Measurements from ENCODE around the gene MKNK1. TPM values are rescaled to one million over a fixed set of nuclear protein-coding genes. Genes with fewer than 3 reads are reported as not detected.

The MKNK1 gene
- polyA plus RNA-seq, 1 of the 3 experiments (the other 2 are of a cell fraction) = 28.2 TPM

GRCh38 chr1:46571691-46572225 is 32.3 kb downstream of the MKNK1 start:
- H3K79me2 ChIP-seq (ENCODE audit: insufficient read depth) = no peaks in the 10 kb centered on the region
- ChIA-PET CTCF (interaction anchor here (0.6 kb wide), 1 partner anchor 41 kb away, joined by 3 read pairs; no protein-coding TSS in a partner anchor), POLR2A (no interaction called here)
- no peaks in the 10 kb centered on the region for H4K20me1 ChIP-seq (ENCODE audit: insufficient read depth)
- WGBS (ENCODE audit: low lambda C conversion rate) = 97% methylated on average over 6 of the region's 6 CpGs
- H3F3A ChIP-seq (replicated peaks; ENCODE audit: insufficient read depth) = no peaks in the 10 kb centered on the region
- no peak overlapping the region for H3K27ac ChIP-seq (ENCODE audit: low read depth in 2 of 2, low read length in 1 of 2)
- no peak overlapping the region for H3K4me2 ChIP-seq
- no peak overlapping the region for H3K4me3 ChIP-seq (ENCODE audit: low read depth in 2 of 2, low read length in 1 of 2)
- peaks cover 0 to 8% of the 10 kb centered on the region in 2 experiments; a peak in 1 of 4 replicates for H3K4me1 ChIP-seq (ENCODE audit: control insufficient read depth in 1 of 2, insufficient read depth in 2 of 2, low read depth in 1 of 2, low read length in 1 of 2)
- DNase-seq = no peak
- H3K9me3 ChIP-seq = no peaks in the 10 kb centered on the region
- H3K9ac ChIP-seq = no peak overlapping the region
- H3K27me3 ChIP-seq (ENCODE audit: insufficient read depth) = no peaks in the 10 kb centered on the region
- TF ChIP-seq IRF3 (IDR thresholded peaks at IDR 0.05; ENCODE audit: low read depth, low read length) = no peak
- TF ChIP-seq GABPA (IDR thresholded peaks at IDR 0.05; ENCODE audit: low read depth) = no peak
- no peak for TF ChIP-seq RAD21 (IDR thresholded peaks at IDR 0.05; ENCODE audit: low read length)
- no peak for TF ChIP-seq USF2 (IDR thresholded peaks at IDR 0.05; ENCODE audit: borderline replicate concordance, low read depth, low read length)
- no peak for TF ChIP-seq EZH2phosphoT487 (IDR thresholded peaks at IDR 0.05; ENCODE audit: borderline replicate concordance, low read depth)
- TF ChIP-seq TEAD4 (IDR thresholded peaks at IDR 0.05; ENCODE audit: borderline replicate concordance, insufficient read depth) = no peak
- TF ChIP-seq TCF12 (IDR thresholded peaks at IDR 0.05) = no peak
- no peaks in the 10 kb centered on the region for H3K9me2 ChIP-seq
- peaks cover 10% of the 10 kb centered on the region in 2 experiments for H3K36me3 ChIP-seq (replicated peaks in 1 of 2; ENCODE audit: control insufficient read depth in 1 of 2, insufficient read depth in 2 of 2, low read length in 1 of 2)
- no peak overlapping the region for H2AFZ ChIP-seq (ENCODE audit: low read depth)

GRCh38 chr1:46569884-46570725 is 34.0 kb downstream of the MKNK1 start:
- WGBS (ENCODE audit: low lambda C conversion rate) = 86% methylated on average over 10 of the region's 14 CpGs
- ChIA-PET CTCF (interaction anchor here (0.7 to 1.9 kb wide), 2 partner anchors 123 to 155 kb away, joined by 3 to 8 read pairs; no protein-coding TSS in a partner anchor), POLR2A (no interaction called here)
- Histone ChIP-seq H3K9ac (no peak overlapping the region), H3F3A (replicated peaks; ENCODE audit: insufficient read depth) (no peaks in the 10 kb centered on the region), H3K79me2 (ENCODE audit: insufficient read depth) (no peaks in the 10 kb centered on the region), H3K36me3 (replicated peaks in 1 of 2; ENCODE audit: control insufficient read depth in 1 of 2, insufficient read depth in 2 of 2, low read length in 1 of 2) (peaks cover 6 to 18% of the 10 kb centered on the region in 2 experiments), H3K4me3 (ENCODE audit: low read depth in 2 of 2, low read length in 1 of 2) (no peak overlapping the region), H3K4me2 (no peak overlapping the region), H3K4me1 (ENCODE audit: control insufficient read depth in 1 of 2, insufficient read depth in 2 of 2, low read depth in 1 of 2, low read length in 1 of 2) (peaks cover 0 to 8% of the 10 kb centered on the region in 2 experiments; a peak in 1 of 4 replicates), H3K9me2 (no peaks in the 10 kb centered on the region), H3K27me3 (ENCODE audit: insufficient read depth) (no peaks in the 10 kb centered on the region), H3K27ac (ENCODE audit: low read depth in 2 of 2, low read length in 1 of 2) (no peak overlapping the region), H2AFZ (ENCODE audit: low read depth) (no peak overlapping the region), H4K20me1 (ENCODE audit: insufficient read depth) (no peaks in the 10 kb centered on the region), H3K9me3 (no peaks in the 10 kb centered on the region)
- DNase-seq = no peak
- TF ChIP-seq REST (IDR thresholded peaks at IDR 0.05; ENCODE audit: low read depth, low read length) (no peak), RCOR1 (IDR thresholded peaks at IDR 0.05; ENCODE audit: low read length) (no peak), USF2 (IDR thresholded peaks at IDR 0.05; ENCODE audit: borderline replicate concordance, low read depth, low read length) (no peak), IRF3 (IDR thresholded peaks at IDR 0.05; ENCODE audit: low read depth, low read length) (no peak), SIN3A (IDR thresholded peaks at IDR 0.05; ENCODE audit: borderline replicate concordance, low read depth, low read length) (no peak), RAD21 (IDR thresholded peaks at IDR 0.05; ENCODE audit: low read length) (no peak), RFX5 (IDR thresholded peaks at IDR 0.05; ENCODE audit: low read length) (no peak), RXRA (IDR thresholded peaks at IDR 0.05; ENCODE audit: borderline replicate concordance, low read depth) (no peak), SMC3 (IDR thresholded peaks at IDR 0.05; ENCODE audit: low read depth, low read length) (no peak), USF1 (IDR thresholded peaks at IDR 0.05; ENCODE audit: borderline replicate concordance, low read depth) (no peak), FOXM1 (IDR thresholded peaks at IDR 0.05; ENCODE audit: low read depth) (no peak)

Data from SK-N-SH (cell line).